Breast epithelium (tissue), 4 donors: ENCODE data around the gene ATP9B. TPM values are rescaled to one million over a fixed set of nuclear protein-coding genes. Genes with fewer than 3 reads are reported as not detected.

Experiments used
- DNase-seq, 2 donors: peaks; one replicate each; pipeline ENCODE4 v3.0.0-alpha.2; 2019; ENCODE audit warnings: low spot score in 2 of 2
- H3K27ac ChIP-seq, 2 donors: fragments of 200-600 bp; sonication (generic) in 1 of 2; one replicate each; pipeline ENCODE4 v1.5.1; 2016 to 2019; ENCODE audit warnings: mild to moderate bottlenecking in 1 of 2
- H3K27me3 ChIP-seq, 2 donors: fragments of 200-600 bp; sonication (generic) in 1 of 2; one replicate each; pipeline versions ENCODE4 v1.5.1 to v1.6.0; 2017 to 2019; ENCODE audit warnings: control low read depth in 1 of 2, mild to moderate bottlenecking in 1 of 2
- H3K36me3 ChIP-seq: fragments of 200-600 bp; one replicate; pipeline ENCODE4 v1.5.1; 2019
- H3K4me1 ChIP-seq, 2 donors: fragments of 200-600 bp; sonication (generic); one replicate each; pipeline ENCODE4 v1.5.1; 2016 to 2019; ENCODE audit warnings: control low read depth in 1 of 2
- H3K4me3 ChIP-seq, 3 donors: fragments of 200-600 bp; sonication (generic); 1 replicate in 2 of 3; 2 replicates in 1 of 3; pipeline ENCODE4 v1.5.1; 2016 to 2019; ENCODE audit warnings: mild to moderate bottlenecking in 3 of 3, moderate library complexity in 2 of 3
- H3K9me3 ChIP-seq, 2 donors: fragments of 200-600 bp; sonication (generic) in 1 of 2; one replicate each; pipeline ENCODE4 v1.5.1; 2016 to 2019; ENCODE audit warnings: control low read depth in 1 of 2
- CTCF ChIP-seq, 3 donors: fragments of 450-650 bp; IDR thresholded peaks; one replicate each; pipeline ENCODE4 v1.5.1; 2016 to 2017; ENCODE audit warnings: antibody characterized with exemption in 3 of 3, mild to moderate bottlenecking in 3 of 3, moderate library complexity in 3 of 3
- POLR2A ChIP-seq: fragments of 450-650 bp; IDR thresholded peaks from one replicate; pipeline ENCODE4 v1.6.1; 2016; ENCODE audit warnings: antibody characterized with exemption, mild to moderate bottlenecking, moderate library complexity
- POLR2AphosphoS5 ChIP-seq, 3 donors: sonication (generic); formaldehyde crosslinking; IDR thresholded peaks; one replicate each; pipeline ENCODE4 v1.6.1; 2017; ENCODE audit warnings: antibody characterized with exemption in 3 of 3
- intact Hi-C: fragments of 100-400 bp; cut with DNase I; formaldehyde crosslinking; loops from one replicate; pipeline ENCODE4 v1.15.1; 2023; ENCODE audit warnings: low total_unique reads
- total RNA-seq, 3 donors: library from RNA; depleted of rRNA; stranded (reverse); fragments of >200 nt; gene quantifications; one replicate each; pipeline ENCODE4 v1.1.0, GENCODE V29; 2016

The ATP9B gene
- total RNA-seq, 3 donors from 2014 or later: 42.1 to 55.9 (median 54.4) TPM

GRCh38 chr18:79337184-79337583, 268.0 kb downstream of the ATP9B start:
- Histone ChIP-seq H3K9me3 (no peaks in the 10 kb centered on the region), H3K27me3 (no peaks in the 10 kb centered on the region), H3K4me3 (no peak overlapping the region), H3K4me1 (no peaks in the 10 kb centered on the region), H3K27ac (no peak overlapping the region), H3K36me3 (no peaks in the 10 kb centered on the region)
- intact Hi-C loops: no loop called here
- no peak for TF ChIP-seq POLR2AphosphoS5 (IDR thresholded peaks at IDR 0.05)
- TF ChIP-seq CTCF (IDR thresholded peaks at IDR 0.05): no peak
- no peak for TF ChIP-seq POLR2A
- DNase-seq: no peak

GRCh38 chr18:79337620-79338019, 268.4 kb downstream of the ATP9B start:
- Histone ChIP-seq H3K27me3 (no peaks in the 10 kb centered on the region), H3K4me3 (no peak overlapping the region), H3K27ac (no peak overlapping the region), H3K36me3 (no peaks in the 10 kb centered on the region), H3K4me1 (no peaks in the 10 kb centered on the region), H3K9me3 (no peaks in the 10 kb centered on the region)
- TF ChIP-seq POLR2A (no peak), CTCF (IDR thresholded peaks at IDR 0.05) (no peak), POLR2AphosphoS5 (IDR thresholded peaks at IDR 0.05) (no peak)
- DNase-seq: no peak
- intact Hi-C loops: no loop called here

GRCh38 chr18:79339094-79339908, 270.1 kb downstream of the ATP9B start:
- Histone ChIP-seq H3K9me3 (no peaks in the 10 kb centered on the region), H3K27ac (no peak overlapping the region), H3K4me3 (no peak overlapping the region), H3K36me3 (no peaks in the 10 kb centered on the region), H3K4me1 (no peaks in the 10 kb centered on the region), H3K27me3 (no peaks in the 10 kb centered on the region)
- DNase-seq: no peak
- intact Hi-C loops: no loop called here
- TF ChIP-seq CTCF (IDR thresholded peaks at IDR 0.05) (no peak), POLR2AphosphoS5 (IDR thresholded peaks at IDR 0.05) (no peak), POLR2A (no peak)

GRCh38 chr18:79343567-79344207, 274.5 kb downstream of the ATP9B start:
- no peaks in the 10 kb centered on the region for H3K9me3 ChIP-seq
- DNase-seq: no peak
- TF ChIP-seq POLR2A (no peak), CTCF (IDR thresholded peaks at IDR 0.05) (no peak), POLR2AphosphoS5 (IDR thresholded peaks at IDR 0.05) (no peak)
- H3K27me3 ChIP-seq: no peaks in the 10 kb centered on the region
- H3K4me3 ChIP-seq: no peak overlapping the region
- intact Hi-C loops: no loop called here
- H3K4me1 ChIP-seq: no peaks in the 10 kb centered on the region
- peaks cover 18% of the 10 kb centered on the region for H3K36me3 ChIP-seq
- no peak overlapping the region for H3K27ac ChIP-seq

- Histone ChIP-seq H3K4me3 (no peak overlapping the region), H3K4me1 (no peaks in the 10 kb centered on the region), H3K27ac (no peak overlapping the region), H3K27me3 (no peaks in the 10 kb centered on the region), H3K36me3 (peaks cover 18% of the 10 kb centered on the region), H3K9me3 (no peaks in the 10 kb centered on the region)
- TF ChIP-seq POLR2A: no peak
- no peak for TF ChIP-seq POLR2AphosphoS5 (IDR thresholded peaks at IDR 0.05)
- no peak for TF ChIP-seq CTCF (IDR thresholded peaks at IDR 0.05)
- intact Hi-C loops: no loop called here
- no peak for DNase-seq
Measured at GRCh38 chr18:79344208-79344581, 275.0 kb downstream of the ATP9B start.
